ENCODE measurements around the gene CHTOP. TPM values are rescaled to one million over a fixed set of nuclear protein-coding genes. Genes with fewer than 3 reads are reported as not detected.

CHTOP gene
- total and polyA plus RNA-seq, 2 of the 13 experiments (the other 11 are each of a cell fraction or from before 2014, with no cell fraction given): 38.0 to 51.9 TPM

- TF ChIP-seq, protein P1, sequence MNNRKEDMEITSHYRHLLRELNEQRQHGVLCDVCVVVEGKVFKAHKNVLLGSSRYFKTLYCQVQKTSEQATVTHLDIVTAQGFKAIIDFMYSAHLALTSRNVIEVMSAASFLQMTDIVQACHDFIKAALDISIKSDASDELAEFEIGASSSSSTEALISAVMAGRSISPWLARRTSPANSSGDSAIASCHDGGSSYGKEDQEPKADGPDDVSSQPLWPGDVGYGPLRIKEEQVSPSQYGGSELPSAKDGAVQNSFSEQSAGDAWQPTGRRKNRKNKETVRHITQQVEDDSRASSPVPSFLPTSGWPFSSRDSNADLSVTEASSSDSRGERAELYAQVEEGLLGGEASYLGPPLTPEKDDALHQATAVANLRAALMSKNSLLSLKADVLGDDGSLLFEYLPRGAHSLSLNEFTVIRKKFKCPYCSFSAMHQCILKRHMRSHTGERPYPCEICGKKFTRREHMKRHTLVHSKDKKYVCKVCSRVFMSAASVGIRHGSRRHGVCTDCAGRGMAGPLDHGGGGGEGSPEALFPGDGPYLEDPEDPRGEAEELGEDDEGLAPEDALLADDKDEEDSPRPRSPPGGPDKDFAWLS (CRISPR knock-in tag; IDR thresholded peaks at IDR 0.05; ENCODE audit: borderline replicate concordance): no peak
- TF ChIP-seq AGO1 (IDR thresholded peaks at IDR 0.05; ENCODE audit: low read depth, low read length, poor library complexity, severe bottlenecking): no peak
- no peak for TF ChIP-seq ZNF317 (CRISPR knock-in tag; IDR thresholded peaks at IDR 0.05)
- no peak for TF ChIP-seq HNRNPUL1 (IDR thresholded peaks at IDR 0.05; ENCODE audit: low read depth, low read length)
- TF ChIP-seq ZNF780A (CRISPR knock-in tag; IDR thresholded peaks at IDR 0.05): no peak
- TF ChIP-seq HOXA9 (CRISPR knock-in tag; IDR thresholded peaks at IDR 0.05; ENCODE audit: borderline replicate concordance): no peak
- peak; percentile 73 for TF ChIP-seq KMT2B (CRISPR knock-in tag; IDR thresholded peaks at IDR 0.05)
- TF ChIP-seq ZNF501 (CRISPR knock-in tag; IDR thresholded peaks at IDR 0.05): peak; percentile 71; the same call in 1 of the 2 replicates
- TF ChIP-seq ZNF687 (CRISPR knock-in tag; IDR thresholded peaks at IDR 0.05): peak; percentile 72
- TF ChIP-seq, protein P2, sequence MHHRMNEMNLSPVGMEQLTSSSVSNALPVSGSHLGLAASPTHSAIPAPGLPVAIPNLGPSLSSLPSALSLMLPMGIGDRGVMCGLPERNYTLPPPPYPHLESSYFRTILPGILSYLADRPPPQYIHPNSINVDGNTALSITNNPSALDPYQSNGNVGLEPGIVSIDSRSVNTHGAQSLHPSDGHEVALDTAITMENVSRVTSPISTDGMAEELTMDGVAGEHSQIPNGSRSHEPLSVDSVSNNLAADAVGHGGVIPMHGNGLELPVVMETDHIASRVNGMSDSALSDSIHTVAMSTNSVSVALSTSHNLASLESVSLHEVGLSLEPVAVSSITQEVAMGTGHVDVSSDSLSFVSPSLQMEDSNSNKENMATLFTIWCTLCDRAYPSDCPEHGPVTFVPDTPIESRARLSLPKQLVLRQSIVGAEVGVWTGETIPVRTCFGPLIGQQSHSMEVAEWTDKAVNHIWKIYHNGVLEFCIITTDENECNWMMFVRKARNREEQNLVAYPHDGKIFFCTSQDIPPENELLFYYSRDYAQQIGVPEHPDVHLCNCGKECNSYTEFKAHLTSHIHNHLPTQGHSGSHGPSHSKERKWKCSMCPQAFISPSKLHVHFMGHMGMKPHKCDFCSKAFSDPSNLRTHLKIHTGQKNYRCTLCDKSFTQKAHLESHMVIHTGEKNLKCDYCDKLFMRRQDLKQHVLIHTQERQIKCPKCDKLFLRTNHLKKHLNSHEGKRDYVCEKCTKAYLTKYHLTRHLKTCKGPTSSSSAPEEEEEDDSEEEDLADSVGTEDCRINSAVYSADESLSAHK (CRISPR knock-in tag; IDR thresholded peaks at IDR 0.05; ENCODE audit: borderline replicate concordance): no peak
- no peak for TF ChIP-seq CENPX (CRISPR knock-in tag; IDR thresholded peaks at IDR 0.05)
- TF ChIP-seq ZNF713 (CRISPR knock-in tag; IDR thresholded peaks at IDR 0.05): no peak
- TF ChIP-seq CHD4 (IDR thresholded peaks at IDR 0.05; ENCODE audit: borderline replicate concordance, low read length): peak; percentile 48; the same call in 1 of the 2 replicates
- no peak for TF ChIP-seq ZNF761 (CRISPR knock-in tag; conservative IDR thresholded peaks at IDR 0.05)
- no peak for TF ChIP-seq TBX3 (IDR thresholded peaks at IDR 0.05; ENCODE audit: borderline replicate concordance)
- 0 out of 2 replicates have a peak, but pooled peaks have one; percentile 52 for TF ChIP-seq NFATC3 (CRISPR knock-in tag; IDR thresholded peaks at IDR 0.05)
- TF ChIP-seq, protein P3, sequence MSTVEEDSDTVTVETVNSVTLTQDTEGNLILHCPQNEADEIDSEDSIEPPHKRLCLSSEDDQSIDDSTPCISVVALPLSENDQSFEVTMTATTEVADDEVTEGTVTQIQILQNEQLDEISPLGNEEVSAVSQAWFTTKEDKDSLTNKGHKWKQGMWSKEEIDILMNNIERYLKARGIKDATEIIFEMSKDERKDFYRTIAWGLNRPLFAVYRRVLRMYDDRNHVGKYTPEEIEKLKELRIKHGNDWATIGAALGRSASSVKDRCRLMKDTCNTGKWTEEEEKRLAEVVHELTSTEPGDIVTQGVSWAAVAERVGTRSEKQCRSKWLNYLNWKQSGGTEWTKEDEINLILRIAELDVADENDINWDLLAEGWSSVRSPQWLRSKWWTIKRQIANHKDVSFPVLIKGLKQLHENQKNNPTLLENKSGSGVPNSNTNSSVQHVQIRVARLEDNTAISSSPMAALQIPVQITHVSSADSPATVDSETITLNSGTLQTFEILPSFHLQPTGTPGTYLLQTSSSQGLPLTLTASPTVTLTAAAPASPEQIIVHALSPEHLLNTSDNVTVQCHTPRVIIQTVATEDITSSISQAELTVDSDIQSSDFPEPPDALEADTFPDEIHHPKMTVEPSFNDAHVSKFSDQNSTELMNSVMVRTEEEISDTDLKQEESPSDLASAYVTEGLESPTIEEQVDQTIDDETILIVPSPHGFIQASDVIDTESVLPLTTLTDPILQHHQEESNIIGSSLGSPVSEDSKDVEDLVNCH (CRISPR knock-in tag; IDR thresholded peaks at IDR 0.05): no peak
- peak; percentile 78 for TF ChIP-seq GATAD2A (CRISPR knock-in tag; IDR thresholded peaks at IDR 0.05)
These were observed 37.2 kb downstream of the CHTOP start, which contains the start of gene ILF2 (continued) for GRCh38 chr1:153670859-153671627.

Measured in HepG2 (cell line).